ENCODE measurements around the gene IL1B.
"Not testable (repeated sequence)": the region's sequence is repeated elsewhere in the genome, so short reads cannot be mapped to it uniquely, and the experiment has no call there.

IL1B gene

DNA sequence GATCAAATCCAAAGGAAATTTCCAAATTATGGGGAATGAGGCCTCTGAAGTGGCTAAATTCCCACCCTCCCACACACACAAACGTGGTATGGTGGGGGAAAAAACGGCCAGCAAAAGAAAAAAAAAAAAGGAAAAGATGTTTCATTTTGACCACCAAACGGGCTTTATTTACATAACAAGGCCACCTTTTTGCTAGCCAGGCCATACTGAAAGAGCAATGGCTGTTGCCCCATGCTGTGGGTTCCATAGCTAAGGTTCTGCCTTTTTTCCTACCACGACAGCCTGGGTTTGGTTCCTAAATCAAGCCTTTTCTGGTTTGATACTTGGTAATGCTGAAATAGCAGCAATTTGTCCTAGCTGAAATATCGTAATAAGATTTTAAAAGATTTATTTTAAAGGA is 14.0 kb upstream of the IL1B start:
- DNase-seq (ENCODE audit: low read depth), result no peak

DNA sequence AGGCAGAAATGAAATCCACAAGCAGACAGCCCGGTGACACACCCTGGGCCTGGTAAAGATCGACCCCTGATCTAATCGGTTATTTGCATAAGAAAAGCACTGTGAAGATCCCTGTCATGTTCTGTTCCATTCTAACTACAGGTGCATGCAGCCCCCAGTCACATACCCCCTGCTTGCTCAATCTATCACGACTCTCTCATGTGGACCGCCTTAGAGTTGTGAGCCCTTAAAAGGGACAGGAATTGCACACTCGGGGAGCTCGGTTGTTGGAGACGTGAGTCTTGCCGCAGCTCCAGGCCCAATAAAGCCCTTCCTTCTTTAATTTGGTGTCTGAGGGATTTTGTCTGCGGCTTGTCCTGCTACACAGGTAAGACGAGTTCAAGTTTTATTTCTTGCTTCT is 13.4 kb upstream of the IL1B start:
- DNase-seq (ENCODE audit: low read depth), result no peak

DNA sequence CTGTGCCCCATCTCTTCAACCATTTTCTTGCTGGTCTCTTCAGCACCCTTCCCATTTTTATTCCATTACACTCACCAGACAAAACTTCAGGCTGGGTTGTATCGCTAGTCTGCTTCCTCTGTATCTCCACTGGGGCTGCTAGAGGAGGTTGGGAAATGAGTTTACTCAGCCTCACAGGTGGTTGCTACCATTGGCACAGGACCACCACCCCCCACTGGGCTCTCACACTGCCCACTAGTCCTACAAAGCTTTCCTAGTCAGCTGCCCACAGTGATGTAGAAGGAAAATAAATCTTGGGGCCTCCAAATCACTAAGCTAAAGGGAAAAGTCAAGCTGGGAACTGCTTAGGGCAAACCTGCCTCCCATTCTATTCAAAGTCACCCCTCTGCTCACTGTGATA is 12.3 kb upstream of the IL1B start:
- no peak for DNase-seq (ENCODE audit: low read depth)

DNA sequence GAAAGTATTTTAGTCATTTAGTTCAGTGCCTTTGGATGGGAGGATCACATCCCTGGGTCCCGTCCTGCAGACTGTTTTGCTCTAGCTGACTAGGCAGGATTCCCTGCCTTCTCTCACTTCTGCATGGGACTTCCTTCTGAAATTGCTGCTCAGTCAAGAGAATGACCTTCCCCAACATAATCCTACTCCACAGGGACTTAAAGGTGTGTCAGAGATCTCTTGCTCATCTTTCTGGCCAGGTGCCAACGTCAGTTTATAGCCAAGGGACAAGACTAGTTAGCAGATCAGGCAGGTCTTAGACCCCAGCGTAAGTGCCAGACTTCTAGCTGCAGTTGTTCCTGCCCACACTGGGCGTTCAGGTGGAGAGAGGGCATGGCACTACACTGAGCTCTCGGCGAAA is 9.5 kb upstream of the IL1B start:
- DNase-seq (ENCODE audit: low read depth), result no peak

DNA sequence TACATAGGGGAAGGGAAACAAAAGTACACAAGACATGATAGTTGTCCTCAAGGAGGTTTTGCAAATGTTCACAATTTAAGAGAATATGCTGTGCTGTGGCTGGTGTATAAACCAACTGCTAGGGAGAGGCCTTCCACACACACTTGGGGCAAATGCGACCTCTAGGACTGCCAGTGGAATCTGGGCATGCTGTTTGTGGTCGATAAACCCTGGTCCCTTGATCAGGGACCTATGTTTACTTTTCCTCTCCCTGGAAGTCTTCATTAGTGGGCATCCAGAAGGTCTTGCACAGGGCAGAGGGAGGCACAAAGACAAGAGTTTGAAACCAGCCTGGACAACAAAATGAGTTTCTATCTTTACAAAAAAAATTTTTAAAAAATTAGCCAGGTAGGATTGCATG is 7.3 kb upstream of the IL1B start:
- no peak for DNase-seq (ENCODE audit: low read depth)

DNA sequence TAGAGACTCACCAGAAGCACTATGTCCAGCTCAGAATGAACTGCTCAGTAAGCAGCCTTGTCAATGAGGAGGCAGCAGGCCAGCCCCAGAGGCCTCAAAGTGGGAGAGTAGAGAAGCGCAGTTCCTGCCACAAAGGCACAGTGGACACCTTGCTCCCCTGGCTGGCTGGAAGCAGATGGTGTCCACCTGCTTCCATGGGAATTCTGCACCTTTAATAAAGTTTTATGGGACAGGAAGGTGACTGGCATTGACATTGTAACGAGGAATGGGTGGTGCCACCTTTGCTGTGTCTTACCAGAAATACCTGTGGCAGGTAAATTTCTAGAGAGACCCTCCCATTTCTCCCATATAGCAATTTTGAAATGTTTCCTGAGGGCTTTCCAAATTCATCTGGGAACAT is 6.7 kb upstream of the IL1B start:
- no peak for DNase-seq (ENCODE audit: low read depth)

DNA sequence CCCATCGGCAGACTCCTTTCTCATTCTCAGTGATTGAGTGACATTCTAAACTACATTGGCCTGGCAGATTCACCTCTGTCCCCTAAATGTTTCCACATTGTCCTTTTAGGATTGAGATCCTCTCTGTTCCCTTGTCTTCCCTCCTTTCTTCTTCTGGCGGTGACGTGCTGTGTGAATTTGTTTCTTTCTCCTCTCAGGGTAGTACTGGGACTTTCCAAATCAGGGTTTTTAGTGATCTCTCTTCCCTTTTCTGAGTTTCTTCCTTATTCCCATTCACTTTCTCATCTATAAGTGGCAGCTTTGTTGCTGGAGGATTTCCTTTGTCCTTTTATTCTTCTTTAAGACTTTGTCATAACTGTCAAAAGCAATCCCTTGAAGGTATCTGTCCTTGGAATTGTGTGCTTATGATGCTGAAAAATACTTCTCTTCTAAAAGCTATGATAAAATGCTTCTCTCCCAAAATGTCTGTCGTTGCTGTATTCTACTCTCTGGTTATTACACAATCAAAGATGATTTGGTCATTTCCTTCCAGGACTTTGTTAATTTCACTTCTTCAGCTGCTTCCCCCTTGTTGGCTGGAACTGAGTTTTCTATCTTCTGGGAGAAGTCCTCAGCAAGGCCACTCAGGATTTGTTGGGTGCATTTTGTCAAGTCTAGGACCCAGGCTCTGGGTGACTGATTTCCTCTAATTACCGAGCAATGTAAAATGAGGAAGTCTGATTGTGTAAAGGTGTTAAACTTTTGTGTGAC is 4.9 kb upstream of the IL1B start:
- DNase-seq (ENCODE audit: low read depth), result no peak

DNA sequence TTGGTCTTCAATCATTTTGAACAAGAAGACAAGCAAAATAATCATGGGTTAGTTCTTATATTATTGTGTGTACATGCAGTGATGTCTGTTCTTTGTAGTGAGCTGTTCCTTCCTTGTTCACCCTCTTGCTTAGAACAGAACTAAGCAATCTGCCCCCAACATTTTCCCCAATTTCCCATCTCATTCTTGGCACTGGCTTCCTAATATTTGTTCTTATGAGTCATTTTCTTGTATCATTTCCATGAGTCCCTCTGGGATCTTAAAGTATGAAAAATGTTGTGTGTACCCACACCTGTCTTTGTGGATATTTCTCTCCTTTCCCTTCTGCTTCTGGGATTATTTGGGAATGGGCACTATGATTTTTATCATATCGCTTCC is 3.5 kb upstream of the IL1B start:
- no peak for DNase-seq (ENCODE audit: low read depth)

DNA sequence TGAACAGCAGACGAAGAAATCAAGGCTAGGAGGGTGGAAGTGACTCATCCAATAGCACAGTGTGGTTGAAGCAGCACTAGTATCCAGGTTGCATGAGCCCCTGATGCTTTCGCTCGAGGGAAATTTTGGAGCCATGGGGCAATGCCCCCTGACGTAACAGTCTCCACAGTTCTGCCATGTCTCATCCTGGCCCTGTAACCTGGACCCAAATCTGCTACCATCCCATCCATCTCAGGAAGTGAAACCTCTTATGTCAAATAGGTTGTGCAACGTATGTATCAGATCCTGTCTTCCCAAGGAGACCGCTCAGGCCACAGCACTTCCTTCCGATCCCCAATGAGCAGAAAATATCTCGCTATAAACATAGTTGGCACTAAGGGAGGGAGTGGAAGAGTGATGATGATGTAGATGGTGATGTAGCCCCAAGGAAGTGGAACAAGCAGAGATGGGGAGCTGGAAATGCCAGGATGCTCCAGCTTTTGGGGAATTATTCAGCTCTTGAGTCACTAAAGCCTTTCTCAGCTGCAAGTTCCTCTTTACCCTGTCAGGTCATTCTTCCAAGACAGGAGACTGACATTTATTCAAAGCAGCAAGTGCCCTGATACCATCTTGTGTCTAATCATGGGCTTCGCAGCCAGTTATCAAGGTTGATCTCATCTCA is 3.0 kb upstream of the IL1B start:
- no peak for DNase-seq (ENCODE audit: low read depth)

DNA sequence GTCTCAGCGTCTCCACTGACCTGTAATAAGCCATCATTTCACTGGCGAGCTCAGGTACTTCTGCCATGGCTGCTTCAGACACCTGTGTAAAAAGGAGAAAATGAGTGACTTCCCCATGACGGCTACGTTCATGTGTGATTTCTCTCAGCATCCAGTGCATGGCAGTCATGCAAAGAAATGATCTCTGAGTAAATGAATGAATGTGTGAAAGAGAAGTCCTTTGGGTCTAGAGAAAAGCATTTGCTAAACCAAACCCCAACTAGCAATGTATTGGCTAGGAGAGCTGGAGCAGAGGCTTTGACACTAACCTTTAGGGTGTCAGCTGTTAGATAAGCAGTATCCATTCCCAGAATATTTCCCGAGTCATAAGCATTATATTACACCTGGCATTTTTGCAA is 417 bp downstream of the IL1B start:
- DNase-seq (ENCODE audit: low read depth), result no peak

DNA sequence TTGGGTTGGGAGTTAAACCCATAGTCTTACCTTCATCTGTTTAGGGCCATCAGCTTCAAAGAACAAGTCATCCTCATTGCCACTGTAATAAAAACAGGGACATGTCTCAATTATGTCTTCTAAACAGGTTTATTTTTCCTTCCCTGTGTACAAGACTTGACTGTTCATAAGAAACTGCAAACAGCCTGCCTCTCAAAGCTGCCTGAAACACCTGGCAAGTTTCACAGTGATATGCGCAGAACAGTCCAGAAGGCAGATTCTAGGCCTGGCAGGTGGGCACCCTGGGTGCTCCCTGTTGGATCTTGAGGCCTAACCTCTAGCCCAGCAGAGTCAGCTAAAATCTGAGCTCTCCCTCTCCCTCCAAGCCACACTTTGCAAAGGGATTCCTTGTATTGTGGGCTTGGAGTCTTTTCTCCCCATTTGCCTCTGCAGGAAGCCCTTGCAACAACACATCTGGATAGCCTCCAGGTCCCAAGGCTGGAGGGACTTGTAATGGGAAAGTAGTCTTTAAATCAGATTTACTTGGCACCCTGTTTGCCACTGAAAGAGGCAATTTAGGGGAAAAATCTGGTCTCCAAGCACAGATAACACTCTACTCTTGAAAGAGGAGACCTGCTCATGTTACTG is 930 bp downstream of the IL1B start:
- DNase-seq (ENCODE audit: low read depth), result no peak

DNA sequence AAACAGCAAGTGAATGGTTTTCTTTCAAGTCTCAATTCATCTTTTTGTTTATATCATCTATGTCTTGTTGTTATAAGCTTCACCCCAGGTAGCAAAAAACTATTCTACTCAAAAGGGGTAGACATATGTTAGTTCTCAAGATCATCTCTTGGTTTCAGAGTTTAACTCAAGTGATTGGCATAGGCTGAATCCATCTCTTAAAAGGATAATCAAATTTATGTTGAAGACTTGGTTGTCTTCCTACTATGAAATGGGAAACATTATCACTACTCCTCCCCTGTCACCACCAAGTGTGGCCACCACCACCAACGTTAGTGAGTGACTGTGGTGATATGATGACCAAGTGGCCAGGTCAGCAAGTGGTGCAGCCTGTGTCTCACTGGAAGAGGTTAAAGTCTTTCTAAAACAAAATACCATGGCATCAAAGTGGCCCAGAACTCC is 1.5 kb downstream of the IL1B start:
- no peak for DNase-seq (ENCODE audit: low read depth)

DNA sequence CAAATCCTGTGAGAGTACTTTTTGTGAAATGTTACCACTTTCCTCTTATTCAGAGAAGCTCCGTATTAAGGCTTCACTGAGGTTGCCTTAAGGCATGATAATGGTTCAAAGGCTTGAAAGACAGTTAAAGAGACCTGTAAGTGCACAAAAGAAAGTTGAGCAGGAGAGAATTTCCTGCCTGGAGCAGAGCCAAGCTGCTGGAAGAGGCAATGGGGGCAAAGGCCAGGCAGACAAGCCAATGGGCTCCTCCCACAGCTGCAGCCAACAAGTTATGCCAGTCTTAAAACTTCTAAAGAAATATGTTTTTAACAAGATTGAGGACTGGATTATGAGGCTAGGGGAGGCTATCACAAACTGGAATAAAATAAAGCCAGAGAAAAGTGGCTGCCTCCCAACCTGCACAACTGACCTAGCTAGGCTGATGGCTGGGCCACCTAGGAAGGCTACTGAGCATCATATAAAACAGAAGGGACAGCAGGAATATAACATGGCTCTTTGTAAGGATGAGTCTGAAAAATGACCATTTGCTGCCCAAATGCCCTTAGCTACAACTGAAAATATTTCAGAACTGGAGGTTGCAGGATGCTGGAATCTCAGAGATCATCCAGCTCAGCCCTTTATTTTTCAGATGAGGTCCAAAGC is 2.1 kb downstream of the IL1B start:
- no peak for DNase-seq (ENCODE audit: low read depth)

DNA sequence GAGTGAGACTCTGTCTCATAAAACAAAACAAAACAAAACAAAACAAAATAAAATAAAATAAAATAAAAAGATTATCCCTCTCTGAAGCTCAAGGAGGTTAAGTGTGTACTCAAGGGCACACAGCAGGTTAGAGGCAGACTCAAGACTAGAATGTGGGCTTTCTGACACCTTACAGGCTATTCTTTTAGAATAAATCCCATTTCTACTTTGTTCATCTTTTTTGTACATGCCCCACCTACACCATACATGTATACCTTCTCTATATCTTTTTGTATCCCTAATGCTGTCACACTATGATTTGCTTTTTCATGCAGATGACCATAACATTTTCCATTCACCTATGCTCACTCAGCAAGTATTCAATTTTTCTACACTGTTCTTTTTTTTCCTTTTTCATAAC is 2.6 kb downstream of the IL1B start:
- DNase-seq (ENCODE audit: low read depth), result no peak

DNA sequence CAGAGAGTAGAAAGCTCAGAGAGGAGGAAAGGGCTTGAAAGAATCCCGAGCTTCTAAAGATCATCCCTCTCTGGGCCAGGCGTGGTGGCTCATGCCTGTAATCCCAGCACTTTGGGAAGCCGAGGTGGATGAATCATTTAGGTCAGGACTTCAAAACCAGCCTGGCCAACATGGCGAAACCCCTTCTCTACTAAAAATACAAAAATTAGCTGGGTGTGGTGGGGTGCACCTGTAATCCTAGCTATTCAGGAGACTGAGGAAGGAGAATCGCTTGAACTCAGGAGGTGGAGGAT is 3.0 kb downstream of the IL1B start:
- not testable (repeated sequence) for DNase-seq (ENCODE audit: low read depth)

DNA sequence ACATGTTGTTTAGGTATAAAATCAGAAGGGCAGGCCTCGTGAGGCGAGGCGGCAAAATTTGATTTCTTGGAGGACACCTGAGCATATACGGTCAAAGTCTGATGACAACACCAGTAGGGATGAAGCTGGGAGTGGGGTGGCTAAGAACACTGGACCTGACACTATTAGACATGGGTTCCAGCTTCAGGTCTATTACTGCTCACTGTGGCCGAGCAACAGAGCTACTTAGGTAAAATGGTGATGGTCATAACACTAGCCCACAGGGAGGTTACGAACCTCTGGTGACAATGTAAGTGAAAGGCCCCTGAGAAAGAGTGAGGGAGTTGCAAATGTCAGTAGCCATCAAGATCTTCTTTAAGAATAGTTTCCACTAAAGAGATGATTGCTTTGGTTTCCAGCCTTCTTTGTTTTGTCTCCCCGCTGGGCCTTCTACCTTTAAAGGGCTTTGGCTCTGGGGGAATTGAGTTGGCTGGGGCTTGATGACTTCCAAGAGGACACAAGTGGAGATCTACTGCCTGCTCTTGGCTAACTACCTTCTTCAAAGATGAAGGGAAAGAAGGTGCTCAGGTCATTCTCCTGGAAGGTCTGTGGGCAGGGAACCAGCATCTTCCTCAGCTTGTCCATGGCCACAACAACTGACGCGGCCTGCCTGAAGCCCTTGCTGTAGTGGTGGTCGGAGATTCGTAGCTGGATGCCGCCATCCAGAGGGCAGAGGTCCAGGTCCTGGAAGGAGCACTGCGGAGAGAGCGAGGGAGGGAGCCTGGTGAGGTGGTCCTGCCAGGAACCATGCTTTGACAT is 3.5 kb downstream of the IL1B start:
- DNase-seq (ENCODE audit: low read depth), result no peak

DNA sequence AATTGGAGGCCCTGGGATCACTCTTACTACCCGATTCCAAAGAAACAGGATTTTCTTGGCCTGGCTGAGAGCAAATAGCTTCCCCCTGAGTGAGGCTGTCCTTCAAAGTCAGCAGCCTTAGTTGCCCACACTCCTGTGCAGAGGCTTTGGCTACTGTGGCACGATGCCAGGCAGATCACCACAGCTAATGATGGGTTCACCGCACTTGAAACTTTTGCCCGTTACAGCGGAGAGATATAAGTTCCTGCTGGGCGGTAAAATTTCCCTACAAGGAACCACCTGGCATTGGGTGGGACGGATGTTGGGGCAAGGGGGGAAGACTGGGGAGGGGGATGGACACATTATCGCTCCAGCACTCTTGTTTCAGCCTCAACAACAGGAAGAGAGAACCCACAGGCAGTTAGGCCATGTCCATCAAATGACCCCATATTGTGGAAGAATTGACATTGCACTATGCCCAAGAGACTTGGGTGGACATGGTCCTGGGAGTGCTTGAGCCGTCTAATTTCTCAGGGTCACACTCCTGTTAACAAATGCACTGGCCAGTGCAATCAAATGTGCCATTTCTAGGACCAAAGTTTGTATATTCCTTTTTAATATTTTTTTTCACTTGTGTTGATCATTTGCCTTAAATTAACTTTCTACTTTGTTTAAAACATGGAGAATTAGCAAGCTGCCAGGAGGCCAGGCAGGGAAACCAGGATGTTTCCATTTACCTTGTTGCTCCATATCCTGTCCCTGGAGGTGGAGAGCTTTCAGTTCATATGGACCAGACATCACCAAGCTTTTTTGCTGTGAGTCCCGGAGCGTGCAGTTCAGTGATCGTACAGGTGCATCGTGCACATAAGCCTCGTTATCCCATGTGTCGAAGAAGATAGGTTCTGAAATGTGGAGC is 4.4 kb downstream of the IL1B start:
- DNase-seq (ENCODE audit: low read depth), result no peak

DNA sequence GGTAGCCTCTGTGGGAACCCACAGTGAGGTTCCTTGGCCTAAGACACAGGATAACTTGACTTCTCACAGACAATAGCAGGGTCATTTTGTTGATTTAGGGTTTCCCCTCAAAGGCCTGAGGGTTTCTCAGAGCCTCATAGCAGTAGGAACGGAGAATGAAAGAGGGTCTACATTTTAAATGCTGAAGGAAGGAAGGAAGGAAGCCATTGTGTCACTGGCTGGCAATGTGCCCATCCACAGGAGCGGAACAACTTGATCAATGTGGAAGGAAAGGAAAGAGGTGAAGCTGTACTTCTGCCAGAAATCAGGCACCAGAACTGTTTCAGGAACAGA is 5.1 kb downstream of the IL1B start:
- no peak for DNase-seq (ENCODE audit: low read depth)

DNA sequence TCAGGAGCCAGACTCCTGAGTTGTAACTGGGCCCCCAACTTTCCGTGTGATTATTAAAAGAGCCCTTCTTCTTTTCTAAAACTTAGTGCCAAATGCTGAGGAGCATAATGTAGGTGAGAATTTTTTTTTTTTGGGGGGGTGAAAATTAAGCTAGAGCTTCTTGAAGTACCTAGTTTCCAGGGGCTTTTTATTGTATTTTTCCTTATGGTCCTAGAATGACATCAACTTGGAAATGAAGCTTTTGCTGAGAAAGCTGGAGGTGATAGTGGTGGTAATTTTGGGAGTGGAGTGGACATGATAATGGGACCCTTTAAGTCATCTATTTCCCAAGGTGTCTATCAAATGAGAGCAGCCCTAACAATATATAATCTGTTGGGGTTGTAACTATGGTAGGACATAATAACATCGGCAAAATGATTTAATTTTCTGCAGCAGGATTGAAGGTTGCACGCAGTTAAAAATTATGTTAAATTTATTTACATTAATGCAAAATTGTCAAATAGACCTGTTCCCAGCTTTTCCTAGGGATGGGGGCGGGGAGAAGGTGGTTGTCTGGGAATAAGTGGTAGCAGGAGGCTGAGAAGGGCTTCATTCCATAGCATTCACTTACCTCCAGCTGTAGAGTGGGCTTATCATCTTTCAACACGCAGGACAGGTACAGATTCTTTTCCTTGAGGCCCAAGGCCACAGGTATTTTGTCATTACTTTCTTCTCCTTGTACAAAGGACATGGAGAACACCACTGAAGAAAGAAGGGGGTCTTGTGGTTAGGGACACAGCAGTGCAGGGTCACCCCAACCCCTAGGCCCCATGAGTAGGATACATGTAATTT is 5.7 kb downstream of the IL1B start:
- no peak for DNase-seq (ENCODE audit: low read depth)

DNA sequence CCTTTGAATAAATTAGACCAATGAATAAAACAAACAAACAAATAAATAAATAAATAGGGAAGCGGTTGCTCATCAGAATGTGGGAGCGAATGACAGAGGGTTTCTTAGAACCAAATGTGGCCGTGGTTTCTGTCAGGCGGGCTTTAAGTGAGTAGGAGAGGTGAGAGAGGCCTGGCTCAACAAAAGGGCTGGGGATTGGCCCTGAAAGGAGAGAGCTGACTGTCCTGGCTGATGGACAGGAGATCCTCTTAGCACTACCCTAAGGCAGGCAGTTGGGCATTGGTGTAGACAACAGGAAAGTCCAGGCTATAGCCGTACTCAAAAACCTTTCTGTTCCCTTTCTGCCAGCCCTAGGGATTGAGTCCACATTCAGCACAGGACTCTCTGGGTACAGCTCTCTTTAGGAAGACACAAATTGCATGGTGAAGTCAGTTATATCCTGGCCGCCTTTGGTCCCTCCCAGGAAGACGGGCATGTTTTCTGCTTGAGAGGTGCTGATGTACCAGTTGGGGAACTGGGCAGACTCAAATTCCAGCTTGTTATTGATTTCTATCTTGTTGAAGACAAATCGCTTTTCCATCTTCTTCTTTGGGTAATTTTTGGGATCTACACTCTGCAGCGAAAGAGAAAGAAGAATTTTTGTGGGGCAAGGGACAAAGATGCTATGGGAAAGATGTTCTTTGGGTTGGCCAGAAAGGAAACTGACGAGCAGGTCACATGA is 6.5 kb downstream of the IL1B start:
- DNase-seq (ENCODE audit: low read depth), result no peak

Data from stimulated activated CD4-positive, alpha-beta T cell treated with anti-CD3 and anti-CD28 coated beads, Interleukin-2, amount 100 ng/mL, for 4 hours (primary cell).